Measurements from ENCODE around the gene ABCC5. TPM values are rescaled to one million over a fixed set of nuclear protein-coding genes. Genes with fewer than 3 reads are reported as not detected.

The ABCC5 gene
- total RNA-seq, 1 donor from 2014 or later, result 67.5 TPM

DNA sequence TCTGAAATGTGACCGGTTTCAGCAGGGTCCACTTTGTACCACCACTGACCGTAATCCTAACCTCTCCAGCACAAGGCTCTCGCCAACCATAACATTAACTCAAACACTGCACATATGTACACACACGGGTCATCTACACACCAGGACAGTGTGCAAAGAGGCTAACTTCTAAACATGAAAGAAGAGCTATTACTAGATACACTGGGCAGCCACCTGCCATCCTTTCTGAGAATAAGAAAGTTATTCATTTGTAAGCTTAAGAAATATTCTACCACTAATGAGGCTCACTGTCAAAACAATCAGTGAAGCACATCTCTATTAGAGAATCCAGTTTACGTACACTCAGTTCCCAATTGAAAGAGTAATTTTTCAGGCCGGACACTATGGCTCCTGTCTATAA lies 73.9 kb downstream of the ABCC5 start:
- intact Hi-C loops (cut with DNase I), result no loop called here
- Histone ChIP-seq H3K9me3 (no peaks in the 10 kb centered on the region), H3K36me3 (peaks cover 0 to 48% of the 10 kb centered on the region in 2 donors), H3K4me3 (no peak overlapping the region), H3K27ac (no peak overlapping the region), H3K27me3 (no peaks in the 10 kb centered on the region), H3K4me1 (no peaks in the 10 kb centered on the region)
- TF ChIP-seq POLR2AphosphoS5 (IDR thresholded peaks at IDR 0.05; ENCODE audit: insufficient read depth in 1 of 2, low read depth in 1 of 2), result no peak
- TF ChIP-seq, protein P1, sequence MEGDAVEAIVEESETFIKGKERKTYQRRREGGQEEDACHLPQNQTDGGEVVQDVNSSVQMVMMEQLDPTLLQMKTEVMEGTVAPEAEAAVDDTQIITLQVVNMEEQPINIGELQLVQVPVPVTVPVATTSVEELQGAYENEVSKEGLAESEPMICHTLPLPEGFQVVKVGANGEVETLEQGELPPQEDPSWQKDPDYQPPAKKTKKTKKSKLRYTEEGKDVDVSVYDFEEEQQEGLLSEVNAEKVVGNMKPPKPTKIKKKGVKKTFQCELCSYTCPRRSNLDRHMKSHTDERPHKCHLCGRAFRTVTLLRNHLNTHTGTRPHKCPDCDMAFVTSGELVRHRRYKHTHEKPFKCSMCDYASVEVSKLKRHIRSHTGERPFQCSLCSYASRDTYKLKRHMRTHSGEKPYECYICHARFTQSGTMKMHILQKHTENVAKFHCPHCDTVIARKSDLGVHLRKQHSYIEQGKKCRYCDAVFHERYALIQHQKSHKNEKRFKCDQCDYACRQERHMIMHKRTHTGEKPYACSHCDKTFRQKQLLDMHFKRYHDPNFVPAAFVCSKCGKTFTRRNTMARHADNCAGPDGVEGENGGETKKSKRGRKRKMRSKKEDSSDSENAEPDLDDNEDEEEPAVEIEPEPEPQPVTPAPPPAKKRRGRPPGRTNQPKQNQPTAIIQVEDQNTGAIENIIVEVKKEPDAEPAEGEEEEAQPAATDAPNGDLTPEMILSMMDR (IDR thresholded peaks at IDR 0.05), result no peak
- no peak for TF ChIP-seq POLR2A (IDR thresholded peaks at IDR 0.05)
- DNase-seq (ENCODE audit: extremely low spot score in 2 of 2), result no peak

DNA sequence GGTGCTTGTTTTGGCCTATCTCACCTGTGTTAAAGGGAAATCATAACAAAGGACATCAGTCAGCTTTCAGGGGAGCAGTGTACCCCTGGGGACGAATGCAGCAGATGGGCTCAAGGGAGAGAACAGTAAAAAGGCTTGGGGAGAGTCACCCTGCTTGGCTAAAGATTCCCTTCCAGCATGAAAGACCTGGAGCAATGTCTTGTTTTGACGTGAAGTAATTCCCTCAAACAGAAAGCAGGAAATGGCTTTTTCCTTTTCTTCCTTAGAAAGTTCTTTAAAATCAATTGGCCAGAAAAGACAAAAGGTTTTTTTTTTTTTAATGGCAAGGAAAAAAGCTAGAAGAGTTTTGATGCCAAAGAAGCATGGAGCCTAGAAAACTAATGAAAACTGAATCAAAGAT lies 76.5 kb downstream of the ABCC5 start:
- intact Hi-C loops (cut with DNase I), result no loop called here
- TF ChIP-seq POLR2A (IDR thresholded peaks at IDR 0.05) (no peak), POLR2AphosphoS5 (IDR thresholded peaks at IDR 0.05; ENCODE audit: insufficient read depth in 1 of 2, low read depth in 1 of 2) (no peak)
- TF ChIP-seq, protein P1 (IDR thresholded peaks at IDR 0.05), result no peak
- Histone ChIP-seq H3K9me3 (no peaks in the 10 kb centered on the region), H3K27ac (no peak overlapping the region), H3K4me3 (no peak overlapping the region), H3K36me3 (peaks cover 0 to 55% of the 10 kb centered on the region in 2 donors), H3K4me1 (no peaks in the 10 kb centered on the region), H3K27me3 (no peaks in the 10 kb centered on the region)
- no peak for DNase-seq (ENCODE audit: extremely low spot score in 2 of 2)

DNA sequence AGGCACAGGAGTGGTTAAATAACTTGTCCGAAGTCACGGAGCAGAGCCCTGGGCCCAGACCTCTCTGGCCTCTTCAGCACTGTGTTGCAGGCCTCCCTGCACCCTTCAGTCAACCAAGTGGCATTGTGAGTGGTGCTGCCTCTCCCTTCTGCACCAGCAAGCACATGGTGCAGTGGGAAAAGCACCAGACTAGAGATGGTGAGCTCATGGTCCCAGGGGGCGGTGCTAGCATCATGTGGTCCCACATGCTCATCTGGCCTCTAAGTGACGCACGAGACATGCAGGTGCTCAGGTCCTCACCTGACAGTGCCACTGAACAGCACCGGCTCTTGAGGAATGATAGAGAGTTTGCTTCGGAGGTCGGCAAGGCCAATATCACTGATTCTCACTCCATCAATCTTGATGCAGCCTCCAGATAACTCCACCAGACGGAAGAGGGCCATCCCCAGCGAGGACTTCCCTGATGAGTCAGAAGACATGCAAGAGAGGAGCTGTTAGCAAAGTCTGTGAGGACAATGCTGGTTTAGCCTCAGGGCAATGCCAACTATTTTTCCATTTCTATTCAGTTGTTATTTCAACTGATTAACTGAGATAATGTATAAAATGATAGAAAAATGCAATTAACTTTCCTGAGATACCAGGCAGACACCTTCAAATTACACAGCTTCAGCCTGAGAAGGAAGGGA lies 79.9 kb downstream of the ABCC5 start:
- Histone ChIP-seq H3K27me3 (no peaks in the 10 kb centered on the region), H3K36me3 (peaks cover 0 to 41% of the 10 kb centered on the region in 2 donors), H3K9me3 (no peaks in the 10 kb centered on the region), H3K4me3 (no peak overlapping the region), H3K27ac (no peak overlapping the region), H3K4me1 (no peaks in the 10 kb centered on the region)
- intact Hi-C loops (cut with DNase I), result no loop called here
- no peak for TF ChIP-seq POLR2A (IDR thresholded peaks at IDR 0.05)
- TF ChIP-seq, protein P1 (IDR thresholded peaks at IDR 0.05), result no peak
- TF ChIP-seq POLR2AphosphoS5 (IDR thresholded peaks at IDR 0.05; ENCODE audit: insufficient read depth in 1 of 2, low read depth in 1 of 2), result no peak
- DNase-seq (ENCODE audit: extremely low spot score in 2 of 2), result no peak

DNA sequence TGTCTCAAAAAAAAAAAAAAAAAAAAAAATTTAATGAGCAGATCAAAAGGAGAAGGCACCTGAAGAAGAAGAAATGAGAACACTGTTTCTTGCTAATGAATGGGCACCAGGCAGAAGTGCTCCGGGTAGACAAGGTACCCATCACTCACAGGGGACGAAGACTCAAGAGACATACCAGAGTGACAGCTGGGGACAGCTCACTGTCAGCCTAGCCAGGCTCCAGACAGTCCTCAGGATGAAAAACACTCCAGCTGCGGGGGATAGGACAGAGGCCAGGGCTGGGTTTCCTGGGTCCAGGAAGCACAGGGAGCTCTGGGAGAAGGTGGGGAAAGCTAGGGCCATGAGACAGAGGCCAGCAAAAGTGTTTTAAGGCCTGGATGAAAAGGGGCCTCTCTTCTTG lies 84.5 kb downstream of the ABCC5 start:
- TF ChIP-seq POLR2A (IDR thresholded peaks at IDR 0.05) (no peak), POLR2AphosphoS5 (IDR thresholded peaks at IDR 0.05; ENCODE audit: insufficient read depth in 1 of 2, low read depth in 1 of 2) (no peak)
- TF ChIP-seq, protein P1 (IDR thresholded peaks at IDR 0.05), result no peak
- Histone ChIP-seq H3K27me3 (no peaks in the 10 kb centered on the region), H3K4me3 (no peak overlapping the region), H3K27ac (no peak overlapping the region), H3K9me3 (no peaks in the 10 kb centered on the region), H3K4me1 (no peaks in the 10 kb centered on the region), H3K36me3 (peaks cover 0 to 46% of the 10 kb centered on the region in 2 donors)
- DNase-seq (ENCODE audit: extremely low spot score in 2 of 2), result no peak
- intact Hi-C loops (cut with DNase I), result no loop called here

DNA sequence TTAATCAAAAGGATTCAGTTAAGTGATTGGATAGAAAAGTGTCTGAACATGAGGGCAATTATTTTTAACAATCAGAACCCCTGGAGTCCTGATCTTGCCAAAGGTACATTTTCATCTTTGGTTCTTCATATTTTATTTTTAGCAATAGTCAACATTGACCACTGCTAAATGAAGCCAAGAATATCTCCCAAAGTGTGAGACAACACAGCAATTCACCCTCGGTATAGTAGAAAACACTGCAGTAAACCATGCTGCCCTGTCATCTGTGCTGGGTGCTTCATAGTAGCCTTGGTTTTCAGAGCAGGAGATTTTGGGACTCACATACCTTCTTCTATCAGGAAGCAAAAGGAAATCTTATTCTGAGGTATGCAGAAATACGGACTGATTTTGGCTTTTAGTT lies 85.8 kb downstream of the ABCC5 start:
- H3K27ac ChIP-seq, result no peak overlapping the region
- no peaks in the 10 kb centered on the region for H3K9me3 ChIP-seq
- intact Hi-C loops (cut with DNase I), result no loop called here
- no peaks in the 10 kb centered on the region for H3K4me1 ChIP-seq
- H3K4me3 ChIP-seq, result no peak overlapping the region
- DNase-seq (ENCODE audit: extremely low spot score in 2 of 2), result no peak
- H3K27me3 ChIP-seq, result no peaks in the 10 kb centered on the region
- TF ChIP-seq POLR2A (IDR thresholded peaks at IDR 0.05), result no peak
- H3K36me3 ChIP-seq, result peaks cover 0 to 46% of the 10 kb centered on the region in 2 donors

Data from vagina (tissue), 2 donors.